Type B pancreatic cell (in vitro differentiated cells): ENCODE measurements around the gene AOPEP. TPM values are rescaled to one million over a fixed set of nuclear protein-coding genes. Genes with fewer than 3 reads are reported as not detected.

Source experiments
- DNase-seq: peaks from one replicate; pipeline ENCODE4 v3.0.0; 2021; ENCODE audit warnings: mixed read lengths; ENCODE audit not compliant: unreplicated experiment; ENCODE audit errors: extremely low spot score
- H3K27ac Mint-ChIP-seq: 2 replicates; pipeline ENCODE4 v1.8.0; 2021; ENCODE audit warnings: mild to moderate bottlenecking, mixed read lengths
- H3K27me3 Mint-ChIP-seq: 2 replicates; pipeline ENCODE4 v1.8.0; 2021; ENCODE audit warnings: mixed read lengths
- H3K36me3 Mint-ChIP-seq: 2 replicates; pipeline ENCODE4 v1.8.0; 2021; ENCODE audit warnings: mixed read lengths
- H3K4me1 Mint-ChIP-seq: one replicate; pipeline ENCODE4 v1.8.0; 2021; ENCODE audit warnings: mixed read lengths; ENCODE audit not compliant: unreplicated experiment
- H3K4me3 Mint-ChIP-seq: 2 replicates; pipeline ENCODE4 v1.8.0; 2021; ENCODE audit warnings: mild to moderate bottlenecking, mixed read lengths
- H3K9me3 Mint-ChIP-seq: 2 replicates; pipeline ENCODE4 v1.8.0; 2021; ENCODE audit warnings: mixed read lengths
- CTCF ChIP-seq: fragments of 200-600 bp; sonication (generic); conservative IDR thresholded peaks from 2 replicates; pipeline ENCODE4 v1.5.0; 2021; ENCODE audit warnings: antibody characterized with exemption, mild to moderate bottlenecking
- total RNA-seq: library from RNA; stranded (reverse); gene quantifications from 2 replicates; pipeline ENCODE4 v1.2.1, GENCODE V29; 2021; ENCODE audit warnings: low replicate concordance

Gene AOPEP
- total RNA-seq, 1 donor from 2014 or later = 89.3 TPM

GRCh38 chr9:94982211-94982610 lies 255.7 kb downstream of the AOPEP start:
- H3K36me3 Mint-ChIP-seq = peaks cover 23% of the 10 kb centered on the region
- peaks cover 43% of the 10 kb centered on the region for H3K4me1 Mint-ChIP-seq
- H3K4me3 Mint-ChIP-seq = peak overlapping the region; percentile 15
- DNase-seq = no peak
- H3K27me3 Mint-ChIP-seq = no peaks in the 10 kb centered on the region
- H3K9me3 Mint-ChIP-seq = no peaks in the 10 kb centered on the region
- TF ChIP-seq CTCF = no peak
- no peak overlapping the region for H3K27ac Mint-ChIP-seq

GRCh38 chr9:94983552-94983951 lies 257.1 kb downstream of the AOPEP start:
- no peak for TF ChIP-seq CTCF
- H3K9me3 Mint-ChIP-seq = no peaks in the 10 kb centered on the region
- H3K36me3 Mint-ChIP-seq = peaks cover 27% of the 10 kb centered on the region
- H3K4me1 Mint-ChIP-seq = peaks cover 39% of the 10 kb centered on the region
- no peaks in the 10 kb centered on the region for H3K27me3 Mint-ChIP-seq
- no peak overlapping the region for H3K4me3 Mint-ChIP-seq
- no peak for DNase-seq
- H3K27ac Mint-ChIP-seq = no peak overlapping the region

GRCh38 chr9:94984891-94985476 lies 258.5 kb downstream of the AOPEP start:
- H3K27me3 Mint-ChIP-seq = no peaks in the 10 kb centered on the region
- no peak overlapping the region for H3K27ac Mint-ChIP-seq
- no peak overlapping the region for H3K4me3 Mint-ChIP-seq
- peaks cover 35% of the 10 kb centered on the region for H3K4me1 Mint-ChIP-seq
- H3K9me3 Mint-ChIP-seq = no peaks in the 10 kb centered on the region
- DNase-seq = no peak
- TF ChIP-seq CTCF = no peak
- H3K36me3 Mint-ChIP-seq = peaks cover 26% of the 10 kb centered on the region

- Mint-ChIP-seq H3K27ac (no peak overlapping the region), H3K27me3 (no peaks in the 10 kb centered on the region), H3K9me3 (no peaks in the 10 kb centered on the region), H3K36me3 (peaks cover 29% of the 10 kb centered on the region), H3K4me3 (no peak overlapping the region), H3K4me1 (peaks cover 33% of the 10 kb centered on the region)
- no peak for TF ChIP-seq CTCF
- no peak for DNase-seq
Observed at GRCh38 chr9:94985649-94986048, 259.1 kb downstream of the AOPEP start.

- Mint-ChIP-seq H3K4me3 (no peak overlapping the region), H3K4me1 (peaks cover 29% of the 10 kb centered on the region), H3K9me3 (no peaks in the 10 kb centered on the region), H3K27me3 (no peaks in the 10 kb centered on the region), H3K27ac (no peak overlapping the region), H3K36me3 (peaks cover 29% of the 10 kb centered on the region)
- DNase-seq = no peak
- no peak for TF ChIP-seq CTCF
Observed at GRCh38 chr9:94987731-94988130, 261.2 kb downstream of the AOPEP start.
